Aorta (tissue), 5 donors: ENCODE results near the gene PID1. TPM values are rescaled to one million over a fixed set of nuclear protein-coding genes. Genes with fewer than 3 reads are reported as not detected.

ENCODE experiments used
- ATAC-seq: fragments of 200-7000 bp; cut with Tn5 transposase; one replicate; pipeline ENCODE4 v1.9.1; 2022; ENCODE audit warnings: moderate library complexity; ENCODE audit not compliant: low FRiP score
- DNase-seq, 2 donors: peaks; one replicate each; pipeline ENCODE4 v3.0.0-alpha.2; 2020
- H3K27ac ChIP-seq, 2 donors: one replicate each; pipeline ENCODE4 v1.5.1; 2013; ENCODE audit warnings: low read length in 2 of 2, mild to moderate bottlenecking in 2 of 2, moderate library complexity in 2 of 2, control low read depth in 1 of 2, inconsistent platforms in 1 of 2, low read depth in 1 of 2
- H3K27me3 ChIP-seq, 2 donors: one replicate each; pipeline ENCODE4 v1.6.1; 2013; ENCODE audit warnings: control low read depth in 1 of 2, low read length in 1 of 2, mild to moderate bottlenecking in 1 of 2, moderate library complexity in 1 of 2; ENCODE audit not compliant: insufficient read depth in 2 of 2, control insufficient read depth in 1 of 2
- H3K36me3 ChIP-seq, 2 donors: one replicate each; pipeline ENCODE4 v1.6.1; 2013; ENCODE audit warnings: control low read depth in 1 of 2, low read length in 1 of 2, mild to moderate bottlenecking in 1 of 2; ENCODE audit not compliant: insufficient read depth in 2 of 2, control insufficient read depth in 1 of 2
- H3K4me1 ChIP-seq, 2 donors: one replicate each; pipeline ENCODE4 v1.6.1; 2013; ENCODE audit warnings: low read length in 2 of 2, control low read depth in 1 of 2, mild to moderate bottlenecking in 1 of 2, moderate library complexity in 1 of 2; ENCODE audit not compliant: insufficient read depth in 2 of 2, control insufficient read depth in 1 of 2
- H3K4me3 ChIP-seq, 2 donors: one replicate each; pipeline ENCODE4 v1.5.1; 2013; ENCODE audit warnings: low read length in 2 of 2, control low read depth in 1 of 2, mild to moderate bottlenecking in 1 of 2
- H3K9me3 ChIP-seq: one replicate; pipeline ENCODE4 v1.6.1; 2013; ENCODE audit warnings: mild to moderate bottlenecking, low read length; ENCODE audit not compliant: control insufficient read depth
- WGBS, 2 donors: extraction: QIAGEN DNeasy Blood & Tissue Kit; methylation state at CpG; one replicate each; pipeline ENCODE4 v1.1.7; 2013; 5-methylcytosine and 5-hydroxymethylcytosine counted together
- intact Hi-C, 2 donors: fragments of 100-400 bp; cut with DNase I; formaldehyde crosslinking; loops; one replicate each; pipeline versions ENCODE4 v1.14.2 to v1.15.0; 2022
- polyA plus RNA-seq, 2 donors: library from polyadenylated mRNA; stranded (reverse); fragments of 200-250 nt; gene quantifications; one replicate each; pipeline ENCODE4 v1.2.3, GENCODE V29; 2013
- total RNA-seq, 2 donors: library from RNA; stranded (reverse); fragmentation: NEBNext Ultra II Directional; extraction: Animal tissue kit (Norgen Biotek cat#: 25700); gene quantifications; one replicate each; pipeline ENCODE4 v1.2.1, GENCODE V29; 2021
- donor health status: healthy with polysubstance abuse.
- donor health status: Bipolar disorder and iron deficiency.
- donor health status: DM: no; HTN: no; CAD: no.
- donor health status: DM: no; HTN: no; CAD: no.
- donor health status: DM: yes; HTN: yes; CAD: no.

PID1 gene
- total and polyA plus RNA-seq, 4 donors = 44.8 to 88.6 (median 66.9) TPM

DNA sequence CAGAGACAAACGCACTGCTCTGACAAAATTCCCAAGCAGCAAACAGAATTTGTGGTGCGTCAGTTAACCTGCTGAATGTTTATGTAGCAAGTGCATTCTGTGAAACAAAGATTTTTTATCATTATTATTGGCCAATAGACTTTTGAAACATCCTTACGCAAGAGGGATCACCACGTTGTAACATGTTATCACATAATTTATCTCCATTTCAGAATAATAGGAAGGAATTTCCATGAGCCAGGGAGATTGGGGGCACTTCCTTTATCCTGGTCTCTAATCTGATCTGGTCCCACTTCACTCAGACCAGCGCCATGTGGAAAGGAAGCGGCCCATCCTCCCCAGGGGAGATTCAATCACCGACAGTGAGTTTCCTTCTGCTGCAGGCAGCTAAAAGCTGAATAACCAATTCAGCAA lies 166.1 kb downstream of the PID1 start:
- H3K36me3 ChIP-seq = no peaks in the 10 kb centered on the region
- H3K4me1 ChIP-seq = peaks cover 0 to 6% of the 10 kb centered on the region in 2 donors
- no peaks in the 10 kb centered on the region for H3K27me3 ChIP-seq
- 68 to 77% methylated on average over 7 of the region's 7 CpGs for WGBS, 2 donors
- ATAC-seq = no peak
- intact Hi-C loops = loop anchor here in 1 of 2 donors (10.0 kb wide), 1 partner anchor 710 kb away; no protein-coding TSS in a partner anchor
- no peak overlapping the region for H3K27ac ChIP-seq
- no peak overlapping the region for H3K4me3 ChIP-seq
- DNase-seq = no peak
- no peaks in the 10 kb centered on the region for H3K9me3 ChIP-seq

DNA sequence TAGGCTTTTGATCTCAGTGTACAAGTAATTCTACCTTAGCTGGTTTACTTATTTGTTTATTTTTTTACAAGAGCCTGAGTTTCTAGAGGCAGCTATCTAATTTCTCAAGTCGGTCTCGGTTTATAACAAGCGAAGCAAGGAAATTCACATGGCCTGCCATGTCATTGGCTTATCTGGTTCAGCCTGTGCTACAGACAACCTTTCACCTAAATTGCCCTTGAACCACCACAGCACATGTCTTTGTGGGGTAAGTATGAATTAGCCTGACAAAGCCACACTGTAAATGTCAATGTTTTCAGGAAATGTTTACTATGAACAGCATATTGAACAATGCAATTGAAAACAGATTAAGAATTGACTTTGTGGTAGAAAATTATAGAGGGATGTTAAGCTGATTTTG lies 167.1 kb downstream of the PID1 start:
- ATAC-seq (no peak), DNase-seq (no peak)
- Histone ChIP-seq H3K36me3 (no peaks in the 10 kb centered on the region), H3K27me3 (no peaks in the 10 kb centered on the region), H3K27ac (no peak overlapping the region), H3K4me3 (no peak overlapping the region), H3K4me1 (peaks cover under 1 to 6% of the 10 kb centered on the region in 2 donors), H3K9me3 (no peaks in the 10 kb centered on the region)
- WGBS, 2 donors = 93 to 94% methylated on average over 3 of the region's 3 CpGs
- intact Hi-C loops = loop anchor here in 1 of 2 donors (10.0 kb wide), 1 partner anchor 709 kb away; no protein-coding TSS in a partner anchor

- H3K36me3 ChIP-seq = no peaks in the 10 kb centered on the region
- no peak overlapping the region for H3K27ac ChIP-seq
- intact Hi-C loops = loop anchor here in 1 of 2 donors (10.0 kb wide), 1 partner anchor 707 kb away; no protein-coding TSS in a partner anchor
- H3K4me3 ChIP-seq = no peak overlapping the region
- 84 to 94% methylated on average over 1 of the region's 1 CpG for WGBS, 2 donors
- DNase-seq (no peak), ATAC-seq (no peak)
- H3K9me3 ChIP-seq = no peaks in the 10 kb centered on the region
- no peaks in the 10 kb centered on the region for H3K27me3 ChIP-seq
- H3K4me1 ChIP-seq = peaks cover 4 to 7% of the 10 kb centered on the region in 2 donors
These were observed 169.8 kb downstream of the PID1 start for GRCh38 chr2:229101314-229101713.

DNA sequence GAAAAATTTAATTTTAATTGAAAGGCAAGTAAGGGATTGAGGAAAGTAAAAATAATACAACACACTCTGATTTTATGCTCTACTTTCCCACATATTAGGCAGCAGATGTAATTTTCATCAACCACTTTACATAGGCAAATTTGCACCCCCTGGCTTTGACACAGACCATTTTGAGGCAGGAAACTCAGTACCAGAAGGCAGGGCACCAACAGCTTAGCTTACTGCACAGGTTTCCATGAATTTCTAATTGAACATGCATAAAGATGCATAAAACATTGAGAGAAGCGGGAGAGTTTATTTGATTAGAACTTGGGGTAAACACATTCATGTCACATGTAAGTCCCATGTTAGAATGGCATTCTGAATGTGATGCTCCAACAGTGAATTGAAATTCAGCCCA lies 171.9 kb downstream of the PID1 start:
- intact Hi-C loops = no loop called here
- no peak overlapping the region for H3K27ac ChIP-seq
- H3K9me3 ChIP-seq = no peaks in the 10 kb centered on the region
- no peaks in the 10 kb centered on the region for H3K36me3 ChIP-seq
- no peaks in the 10 kb centered on the region for H3K27me3 ChIP-seq
- no peak overlapping the region for H3K4me3 ChIP-seq
- WGBS, 2 donors = 97 to 100% methylated on average over 1 of the region's 1 CpG
- DNase-seq (no peak), ATAC-seq (no peak)
- peaks cover 4 to 7% of the 10 kb centered on the region in 2 donors for H3K4me1 ChIP-seq

- ATAC-seq (peak; percentile 68), DNase-seq (peak in 1 of 2 donors; percentile 59)
- Histone ChIP-seq H3K9me3 (no peaks in the 10 kb centered on the region), H3K27me3 (no peaks in the 10 kb centered on the region), H3K4me1 (peaks cover 4 to 7% of the 10 kb centered on the region in 2 donors), H3K36me3 (no peaks in the 10 kb centered on the region), H3K4me3 (no peak overlapping the region), H3K27ac (no peak overlapping the region)
- intact Hi-C loops = no loop called here
- WGBS, 2 donors = 3 to 8% methylated on average over 6 of the region's 6 CpGs
These were observed 172.3 kb downstream of the PID1 start for GRCh38 chr2:229098801-229099200.

- H3K27ac ChIP-seq = no peak overlapping the region
- H3K9me3 ChIP-seq = no peaks in the 10 kb centered on the region
- no peak overlapping the region for H3K4me3 ChIP-seq
- DNase-seq (no peak), ATAC-seq (no peak)
- 49 to 60% methylated on average over 4 of the region's 4 CpGs for WGBS, 2 donors
- H3K4me1 ChIP-seq = peaks cover 4 to 9% of the 10 kb centered on the region in 2 donors
- no peaks in the 10 kb centered on the region for H3K36me3 ChIP-seq
- no peaks in the 10 kb centered on the region for H3K27me3 ChIP-seq
- intact Hi-C loops = no loop called here
These were observed 174.5 kb downstream of the PID1 start for GRCh38 chr2:229096409-229097066.

DNA sequence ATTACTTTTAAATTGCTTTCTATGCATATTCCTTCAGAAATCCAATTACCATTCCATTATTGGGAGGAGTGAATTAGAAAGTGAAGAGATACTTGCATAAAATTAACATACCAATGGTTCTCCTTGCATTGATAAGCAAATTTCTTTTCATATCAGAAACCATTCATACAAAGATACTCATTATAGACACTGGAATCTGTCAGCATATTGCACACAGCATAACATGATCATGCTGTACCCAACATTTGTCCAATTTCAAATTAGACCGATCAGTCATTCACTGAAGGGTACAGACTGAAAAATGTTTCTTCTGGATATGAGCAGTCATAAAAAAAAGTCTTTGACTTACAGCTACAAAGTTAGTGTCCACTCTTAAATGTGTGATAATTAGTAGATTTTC lies 175.6 kb downstream of the PID1 start:
- DNase-seq (no peak), ATAC-seq (no peak)
- Histone ChIP-seq H3K9me3 (no peaks in the 10 kb centered on the region), H3K27ac (no peak overlapping the region), H3K4me3 (no peak overlapping the region), H3K36me3 (no peaks in the 10 kb centered on the region), H3K27me3 (no peaks in the 10 kb centered on the region), H3K4me1 (peaks cover 0 to 11% of the 10 kb centered on the region in 2 donors)
- intact Hi-C loops = no loop called here
- 89 to 93% methylated on average over 1 of the region's 1 CpG for WGBS, 2 donors

DNA sequence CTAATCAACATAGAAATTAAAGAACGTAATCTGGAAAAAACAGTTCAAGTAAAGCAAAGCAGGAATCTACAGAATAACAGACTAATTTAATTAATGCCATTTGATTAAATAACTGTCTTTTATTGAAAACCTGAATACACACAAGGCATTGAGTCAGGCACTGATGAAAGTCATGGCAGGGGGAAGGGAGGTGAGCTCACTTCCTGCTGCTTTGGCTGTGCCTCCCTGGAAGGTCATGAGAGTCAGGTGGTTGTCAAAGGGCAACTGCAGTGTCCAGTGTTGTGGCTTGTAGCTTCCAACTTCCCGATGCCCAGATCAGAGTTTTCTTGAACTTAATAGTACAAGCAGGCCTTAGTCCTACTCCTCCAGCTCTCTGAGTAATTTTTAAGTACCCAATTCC lies 180.9 kb downstream of the PID1 start:
- no peaks in the 10 kb centered on the region for H3K36me3 ChIP-seq
- intact Hi-C loops = no loop called here
- H3K4me1 ChIP-seq = peaks cover 9 to 15% of the 10 kb centered on the region in 2 donors
- H3K27ac ChIP-seq = no peak overlapping the region
- no peaks in the 10 kb centered on the region for H3K27me3 ChIP-seq
- no peak for ATAC-seq
- WGBS, 2 donors = 82 to 89% methylated on average over 2 of the region's 2 CpGs
- DNase-seq = peak in 1 of 2 donors; percentile 47
- H3K4me3 ChIP-seq = no peak overlapping the region
- H3K9me3 ChIP-seq = no peaks in the 10 kb centered on the region

- intact Hi-C loops = no loop called here
- no peaks in the 10 kb centered on the region for H3K27me3 ChIP-seq
- ATAC-seq (no peak), DNase-seq (no peak)
- H3K36me3 ChIP-seq = no peaks in the 10 kb centered on the region
- WGBS, 2 donors = 87 to 92% methylated on average over 3 of the region's 3 CpGs
- peaks cover 9 to 15% of the 10 kb centered on the region in 2 donors for H3K4me1 ChIP-seq
- no peak overlapping the region for H3K4me3 ChIP-seq
- no peak overlapping the region for H3K27ac ChIP-seq
- no peaks in the 10 kb centered on the region for H3K9me3 ChIP-seq
These were observed 181.3 kb downstream of the PID1 start for GRCh38 chr2:229089776-229090175.
